Osteocyte (in vitro differentiated cells): ENCODE measurements around the gene RELT. TPM values are rescaled to one million over a fixed set of nuclear protein-coding genes. Genes with fewer than 3 reads are reported as not detected.
"Not testable (repeated sequence)": the region's sequence is repeated elsewhere in the genome, so short reads cannot be mapped to it uniquely, and the experiment has no call there.

ENCODE experiments used
- DNase-seq: peaks from one replicate; pipeline ENCODE4 v3.0.0; 2021; ENCODE audit warnings: mixed read lengths; ENCODE audit not compliant: unreplicated experiment; ENCODE audit errors: extremely low spot score
- H3K27ac Mint-ChIP-seq: one replicate; pipeline ENCODE4 v1.8.0; 2021; ENCODE audit warnings: mild to moderate bottlenecking, mixed read lengths; ENCODE audit not compliant: unreplicated experiment
- H3K27me3 Mint-ChIP-seq: one replicate; pipeline ENCODE4 v1.8.0; 2021; ENCODE audit warnings: mixed read lengths; ENCODE audit not compliant: unreplicated experiment
- H3K36me3 Mint-ChIP-seq: one replicate; pipeline ENCODE4 v1.8.0; 2021; ENCODE audit warnings: mixed read lengths; ENCODE audit not compliant: unreplicated experiment
- H3K4me1 Mint-ChIP-seq: one replicate; pipeline ENCODE4 v1.8.0; 2021; ENCODE audit warnings: mixed read lengths; ENCODE audit not compliant: unreplicated experiment
- H3K4me3 Mint-ChIP-seq: one replicate; pipeline ENCODE4 v1.8.0; 2021; ENCODE audit warnings: mild to moderate bottlenecking, moderate library complexity, mixed read lengths; ENCODE audit not compliant: unreplicated experiment
- H3K9me3 Mint-ChIP-seq: one replicate; pipeline ENCODE4 v1.8.0; 2021; ENCODE audit warnings: mixed read lengths; ENCODE audit not compliant: unreplicated experiment
- total RNA-seq: library from RNA; stranded (reverse); gene quantifications from 2 replicates; pipeline ENCODE4 v1.2.1, GENCODE V29; 2021
- TF ChIP-seq, protein P1 (sequence below): fragments of 200-600 bp; sonication (generic); IDR thresholded peaks from 2 replicates; pipeline ENCODE4 v1.5.0; 2021; ENCODE audit warnings: antibody characterized with exemption, mild to moderate bottlenecking, moderate library complexity

Gene RELT
- total RNA-seq, 1 donor from 2014 or later: 3.3 TPM

DNA sequence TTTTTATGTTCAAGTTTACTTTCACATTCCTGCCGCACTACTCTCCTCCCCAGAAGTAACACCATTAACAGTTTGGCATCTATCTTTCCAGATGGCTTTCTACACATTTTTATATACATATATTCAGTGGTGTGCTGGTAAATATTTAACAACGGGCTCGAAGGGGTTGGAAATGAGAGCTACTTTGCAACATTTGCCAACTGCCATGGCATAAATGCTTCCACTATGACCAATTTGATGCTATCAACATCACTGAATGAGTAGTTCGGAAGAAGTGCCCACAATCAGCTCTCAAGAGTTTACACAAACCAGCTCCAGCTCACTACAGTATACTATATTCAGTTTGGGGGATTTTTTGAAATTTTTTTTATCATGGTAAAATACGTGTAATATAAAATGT is 55.2 kb downstream of the RELT start:
- Mint-ChIP-seq H3K9me3 (no peaks in the 10 kb centered on the region), H3K36me3 (no peaks in the 10 kb centered on the region), H3K27me3 (no peaks in the 10 kb centered on the region), H3K27ac (no peak overlapping the region), H3K4me3 (no peak overlapping the region), H3K4me1 (peaks cover 16% of the 10 kb centered on the region)
- TF ChIP-seq, protein P1, sequence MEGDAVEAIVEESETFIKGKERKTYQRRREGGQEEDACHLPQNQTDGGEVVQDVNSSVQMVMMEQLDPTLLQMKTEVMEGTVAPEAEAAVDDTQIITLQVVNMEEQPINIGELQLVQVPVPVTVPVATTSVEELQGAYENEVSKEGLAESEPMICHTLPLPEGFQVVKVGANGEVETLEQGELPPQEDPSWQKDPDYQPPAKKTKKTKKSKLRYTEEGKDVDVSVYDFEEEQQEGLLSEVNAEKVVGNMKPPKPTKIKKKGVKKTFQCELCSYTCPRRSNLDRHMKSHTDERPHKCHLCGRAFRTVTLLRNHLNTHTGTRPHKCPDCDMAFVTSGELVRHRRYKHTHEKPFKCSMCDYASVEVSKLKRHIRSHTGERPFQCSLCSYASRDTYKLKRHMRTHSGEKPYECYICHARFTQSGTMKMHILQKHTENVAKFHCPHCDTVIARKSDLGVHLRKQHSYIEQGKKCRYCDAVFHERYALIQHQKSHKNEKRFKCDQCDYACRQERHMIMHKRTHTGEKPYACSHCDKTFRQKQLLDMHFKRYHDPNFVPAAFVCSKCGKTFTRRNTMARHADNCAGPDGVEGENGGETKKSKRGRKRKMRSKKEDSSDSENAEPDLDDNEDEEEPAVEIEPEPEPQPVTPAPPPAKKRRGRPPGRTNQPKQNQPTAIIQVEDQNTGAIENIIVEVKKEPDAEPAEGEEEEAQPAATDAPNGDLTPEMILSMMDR: no peak
- no peak for DNase-seq

DNA sequence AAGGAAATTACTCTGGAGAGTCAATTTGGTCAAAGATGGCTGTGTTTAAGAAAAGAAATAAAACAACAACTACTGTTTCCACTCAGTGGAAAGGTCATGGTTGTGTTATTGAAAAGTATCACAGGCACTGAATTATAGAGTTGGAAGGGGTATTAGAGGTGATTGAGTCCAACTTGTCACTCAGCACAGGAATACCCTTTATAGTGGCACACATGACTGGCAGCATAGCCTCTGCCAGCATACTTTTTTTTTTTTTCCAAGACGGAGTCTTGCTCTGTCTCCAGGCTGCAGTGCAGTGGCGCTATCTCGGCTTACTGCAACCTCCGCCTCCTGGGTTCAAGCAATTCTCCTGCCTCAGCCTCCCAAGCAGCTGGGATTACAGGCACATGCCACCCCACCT is 60.7 kb downstream of the RELT start:
- H3K27ac Mint-ChIP-seq, H3K4me3 Mint-ChIP-seq: not testable (repeated sequence)
- H3K4me1 Mint-ChIP-seq: peaks cover 26% of the 10 kb centered on the region

DNA sequence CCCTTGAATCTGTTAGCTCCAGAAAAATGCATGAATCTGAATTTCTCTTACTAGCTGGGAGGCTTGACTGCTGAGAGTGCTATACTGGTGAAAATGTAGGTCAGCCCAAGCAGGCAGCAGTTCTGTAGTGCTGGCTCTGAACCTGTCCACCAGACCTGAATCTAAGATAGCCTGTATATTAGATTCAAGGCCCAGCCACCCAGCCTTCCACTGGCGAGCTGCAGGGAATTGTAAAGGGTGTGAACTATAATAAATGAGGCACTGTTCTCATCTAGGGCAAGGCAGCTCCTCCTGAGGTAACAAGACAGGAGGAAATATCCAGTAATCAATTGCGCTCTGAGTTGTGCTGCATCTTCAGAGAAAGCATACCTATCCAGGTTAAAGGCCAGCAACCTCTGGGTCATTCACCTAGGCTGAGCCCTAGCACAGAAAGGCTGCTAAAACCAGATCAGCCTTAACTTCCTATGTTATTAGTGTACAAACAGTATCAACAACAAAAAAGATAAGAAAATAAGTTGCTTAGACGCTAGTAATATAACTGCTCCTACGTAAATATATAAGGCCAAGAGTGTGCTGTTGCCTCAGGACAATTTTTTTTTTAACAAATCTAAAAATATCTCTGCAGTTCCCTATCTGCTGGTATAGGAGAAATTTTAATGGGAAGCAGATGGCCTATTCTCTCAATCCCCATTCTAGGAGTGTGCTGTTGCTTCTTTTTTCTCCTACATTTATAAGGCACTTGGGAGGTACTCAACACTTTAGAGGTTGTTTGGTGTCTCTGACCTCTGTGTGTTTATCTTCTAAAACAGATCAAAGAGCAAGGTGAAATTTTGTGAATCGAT is 63.0 kb downstream of the RELT start:
- Mint-ChIP-seq H3K9me3 (no peaks in the 10 kb centered on the region), H3K4me3 (no peak overlapping the region), H3K27me3 (no peaks in the 10 kb centered on the region), H3K27ac (peak overlapping the region; percentile 53), H3K36me3 (peaks cover 5% of the 10 kb centered on the region), H3K4me1 (peaks cover 26% of the 10 kb centered on the region)
- DNase-seq: no peak
- TF ChIP-seq, protein P1: no peak

More for the DNA sequence above, 60.7 kb downstream of the RELT start:
- not testable (repeated sequence) for H3K36me3 Mint-ChIP-seq, H3K27me3 Mint-ChIP-seq, H3K9me3 Mint-ChIP-seq, DNase-seq

DNA sequence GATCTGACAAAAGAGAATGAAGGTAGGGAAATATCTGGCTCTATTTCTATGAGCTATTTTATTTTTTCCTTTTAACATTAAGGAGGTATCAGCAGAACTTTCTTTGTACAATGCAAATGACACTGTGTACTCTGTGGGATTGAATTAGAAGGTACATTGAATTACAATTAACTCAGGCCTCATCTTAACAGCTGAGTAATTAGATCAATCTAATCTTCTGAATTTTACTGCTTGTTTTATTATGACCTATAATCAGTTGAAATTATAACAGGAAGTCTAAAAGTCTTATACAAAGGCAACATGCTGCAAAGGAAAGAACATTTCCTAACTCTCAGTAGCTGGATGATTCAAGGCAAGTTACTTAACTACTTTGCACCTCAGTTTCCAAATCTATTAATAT is 69.8 kb downstream of the RELT start:
- H3K36me3 Mint-ChIP-seq: peaks cover 5% of the 10 kb centered on the region
- no peaks in the 10 kb centered on the region for H3K9me3 Mint-ChIP-seq
- no peaks in the 10 kb centered on the region for H3K27me3 Mint-ChIP-seq
- H3K27ac Mint-ChIP-seq: no peak overlapping the region
- no peak for DNase-seq
- no peak overlapping the region for H3K4me3 Mint-ChIP-seq
- TF ChIP-seq, protein P1: no peak
- H3K4me1 Mint-ChIP-seq: no peaks in the 10 kb centered on the region

DNA sequence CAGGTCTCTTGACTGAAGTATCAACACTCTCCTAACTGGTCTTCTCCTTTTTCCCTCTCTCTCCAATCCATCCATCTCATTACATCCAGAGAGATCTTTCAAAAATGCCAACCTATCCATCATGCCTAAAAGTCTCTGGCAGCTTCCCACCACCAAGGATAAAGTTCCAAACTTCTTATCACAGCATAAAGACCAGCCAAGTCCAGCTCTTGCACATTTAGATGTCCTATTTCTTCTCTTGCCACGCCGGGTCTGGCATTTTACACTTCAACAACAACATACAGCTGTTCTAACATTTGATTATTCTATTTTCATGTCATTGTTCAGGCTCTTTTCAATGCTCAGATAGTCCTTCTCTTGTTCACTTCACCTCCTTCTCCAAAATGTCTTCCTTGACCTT is 70.6 kb downstream of the RELT start:
- TF ChIP-seq, protein P1: no peak
- Mint-ChIP-seq H3K9me3 (no peaks in the 10 kb centered on the region), H3K27ac (no peak overlapping the region), H3K27me3 (no peaks in the 10 kb centered on the region), H3K4me3 (no peak overlapping the region), H3K36me3 (peaks cover under 1% of the 10 kb centered on the region), H3K4me1 (no peaks in the 10 kb centered on the region)
- DNase-seq: no peak

Other genes starting within 250 kb of the RELT start
- gene FCHSD2, start 234.1 kb upstream of the RELT start, total RNA-seq: 39.0 and 39.4 TPM in 2 replicates
- gene P2RY2, start 158.1 kb upstream of the RELT start, total RNA-seq: not detected in 2 replicates
- gene P2RY6, start 104.1 kb upstream of the RELT start, total RNA-seq: not detected in 2 replicates
- 104 and 105 TPM in 2 replicates for gene ARHGEF17, start 68.1 kb upstream of the RELT start, total RNA-seq
- gene FAM168A, start 221.7 kb downstream of the RELT start, total RNA-seq: 52.2 and 53.1 TPM in 2 replicates